ENCODE measurements around the gene PLK5.
A peak's percentile ranks its signal among the peaks of the same experiment; 100 is the strongest.
"Not testable (repeated sequence)": the region's sequence is repeated elsewhere in the genome, so short reads cannot be mapped to it uniquely, and the experiment has no call there.

The PLK5 gene, protein sequence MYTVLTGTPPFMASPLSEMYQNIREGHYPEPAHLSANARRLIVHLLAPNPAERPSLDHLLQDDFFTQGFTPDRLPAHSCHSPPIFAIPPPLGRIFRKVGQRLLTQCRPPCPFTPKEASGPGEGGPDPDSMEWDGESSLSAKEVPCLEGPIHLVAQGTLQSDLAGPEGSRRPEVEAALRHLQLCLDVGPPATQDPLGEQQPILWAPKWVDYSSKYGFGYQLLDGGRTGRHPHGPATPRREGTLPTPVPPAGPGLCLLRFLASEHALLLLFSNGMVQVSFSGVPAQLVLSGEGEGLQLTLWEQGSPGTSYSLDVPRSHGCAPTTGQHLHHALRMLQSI

DNA sequence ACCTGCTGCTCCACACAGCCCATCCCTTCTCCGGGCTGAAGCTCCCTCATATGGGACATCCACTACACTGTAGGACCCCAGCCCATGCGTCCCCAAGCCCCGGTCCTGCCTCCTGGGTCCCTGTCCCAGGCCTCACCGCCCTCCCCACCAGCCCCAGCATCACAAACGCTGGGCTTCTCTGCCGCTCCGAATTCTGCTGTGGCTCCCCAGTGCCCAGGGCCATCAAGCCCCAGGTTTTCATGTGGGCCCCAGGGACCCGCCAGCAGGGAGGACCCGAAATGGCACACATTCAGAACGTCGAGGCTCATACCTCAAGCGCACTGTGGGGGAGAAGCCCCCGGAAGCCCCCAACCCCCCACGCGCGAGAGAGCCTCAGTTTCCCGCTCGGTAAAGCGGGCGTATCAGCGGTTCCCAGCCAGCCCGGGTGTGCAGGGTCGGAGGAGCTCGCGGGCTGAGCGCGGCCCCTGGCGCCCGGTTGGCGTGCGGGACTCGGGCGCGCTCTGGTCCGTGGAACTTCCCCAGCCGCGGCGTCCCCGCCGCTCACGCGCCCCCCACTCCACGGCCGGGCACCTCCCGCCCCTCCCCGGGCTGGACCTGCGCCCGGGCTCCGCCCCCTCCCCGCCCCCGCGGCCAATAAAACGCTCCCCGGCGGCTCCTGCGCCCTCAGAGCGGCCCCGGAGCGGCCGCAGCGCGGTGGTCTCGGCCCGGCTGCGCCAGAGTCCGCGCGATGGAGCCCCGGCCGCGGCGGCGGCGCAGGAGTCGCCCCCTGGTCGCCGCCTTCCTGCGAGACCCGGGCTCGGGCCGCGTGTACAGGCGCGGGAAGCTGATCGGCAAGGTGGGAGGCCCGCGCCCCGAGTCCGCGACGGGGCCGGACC, at the start of gene PLK5:
Gene PLK5 (plus strand): TSS at position 666 of the 875 bp plus-strand sequence. CDS start 2,920 bp downstream, outside the sequence.
- DNase-seq (ENCODE audit: low read depth): no peak

DNA sequence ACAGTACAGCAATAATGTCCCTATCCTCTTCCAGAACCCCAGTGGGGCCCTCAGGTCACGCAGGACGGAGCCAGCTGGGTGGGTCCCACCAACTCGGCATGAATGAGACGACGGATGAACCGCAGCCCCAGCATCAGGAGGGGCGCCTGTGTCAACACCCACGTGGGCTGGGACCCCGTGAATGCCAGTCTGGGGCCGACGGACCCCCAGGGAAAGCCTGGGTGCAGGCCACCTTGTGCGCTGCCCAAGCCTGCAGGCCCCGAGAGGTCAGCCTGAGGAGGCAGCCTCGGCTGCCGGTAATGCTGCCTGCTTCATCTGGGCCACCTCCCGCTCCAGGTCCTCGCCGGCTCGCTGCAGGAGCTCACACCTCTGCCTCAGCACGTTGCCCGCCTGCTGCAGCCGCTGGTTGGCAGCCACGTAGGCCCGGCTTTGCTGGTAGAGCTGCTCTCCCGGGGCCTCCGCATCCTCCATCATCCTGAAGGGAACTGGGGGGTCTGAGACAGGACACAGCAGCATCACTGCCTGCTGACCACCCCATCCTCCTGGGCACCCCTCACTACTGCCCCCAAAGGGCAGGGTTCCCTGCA, 49.0 kb upstream of the PLK5 start:
- no peak for DNase-seq (ENCODE audit: low read depth)

DNA sequence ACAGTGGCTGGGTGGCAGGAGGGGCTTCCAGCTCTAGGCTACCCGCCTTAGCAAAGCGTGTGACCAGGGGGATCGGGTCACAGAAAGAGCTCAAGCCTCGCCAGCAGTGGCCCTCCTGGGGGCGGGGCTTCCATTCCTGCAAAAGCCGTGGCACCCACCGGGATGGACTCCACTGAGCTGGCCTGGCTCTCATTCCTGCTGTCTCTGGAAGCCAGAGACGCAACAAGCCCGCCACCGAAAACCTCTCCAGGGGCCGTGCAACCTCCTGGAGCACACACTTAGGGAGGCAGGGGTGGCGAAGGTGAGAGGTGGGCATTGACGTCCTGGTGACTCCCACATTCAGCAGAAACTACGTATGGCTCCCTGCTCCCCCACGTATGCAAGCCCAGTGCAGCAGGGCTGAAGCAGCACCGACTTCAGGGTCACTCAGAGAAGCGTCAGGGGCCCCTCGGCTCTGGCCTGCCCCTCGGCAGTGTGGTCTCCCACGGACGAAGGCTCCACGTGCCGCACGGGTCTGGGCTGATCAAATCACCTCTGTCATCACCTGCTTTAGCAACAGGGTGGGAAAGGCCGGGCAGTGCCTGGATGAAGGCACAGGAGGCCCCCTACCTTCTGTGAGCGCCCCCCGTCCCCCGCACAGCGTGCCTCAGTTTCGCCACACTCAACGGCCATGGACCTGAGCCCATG, 48.0 kb upstream of the PLK5 start:
- DNase-seq (ENCODE audit: low read depth): no peak

DNA sequence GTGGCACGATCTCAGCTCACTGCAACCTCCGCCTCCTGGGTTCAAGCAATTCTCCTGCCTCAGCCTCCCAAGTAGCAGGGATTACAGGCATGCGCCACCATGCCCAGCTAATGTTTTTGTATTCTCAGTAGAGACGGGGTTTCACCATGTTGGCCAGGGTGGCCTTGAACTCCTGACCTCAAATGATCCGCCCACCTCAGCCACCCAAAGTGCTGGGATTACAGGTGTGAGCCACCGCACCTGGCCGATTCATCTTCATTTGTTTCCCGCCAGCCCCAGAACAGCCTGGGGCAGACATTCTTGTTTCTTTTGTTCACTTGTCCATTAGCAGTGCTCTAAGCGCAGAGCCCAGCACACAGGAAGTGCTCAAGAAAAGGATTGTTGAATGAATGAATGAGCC, 46.8 kb upstream of the PLK5 start:
- DNase-seq (ENCODE audit: low read depth): not testable (repeated sequence)

DNA sequence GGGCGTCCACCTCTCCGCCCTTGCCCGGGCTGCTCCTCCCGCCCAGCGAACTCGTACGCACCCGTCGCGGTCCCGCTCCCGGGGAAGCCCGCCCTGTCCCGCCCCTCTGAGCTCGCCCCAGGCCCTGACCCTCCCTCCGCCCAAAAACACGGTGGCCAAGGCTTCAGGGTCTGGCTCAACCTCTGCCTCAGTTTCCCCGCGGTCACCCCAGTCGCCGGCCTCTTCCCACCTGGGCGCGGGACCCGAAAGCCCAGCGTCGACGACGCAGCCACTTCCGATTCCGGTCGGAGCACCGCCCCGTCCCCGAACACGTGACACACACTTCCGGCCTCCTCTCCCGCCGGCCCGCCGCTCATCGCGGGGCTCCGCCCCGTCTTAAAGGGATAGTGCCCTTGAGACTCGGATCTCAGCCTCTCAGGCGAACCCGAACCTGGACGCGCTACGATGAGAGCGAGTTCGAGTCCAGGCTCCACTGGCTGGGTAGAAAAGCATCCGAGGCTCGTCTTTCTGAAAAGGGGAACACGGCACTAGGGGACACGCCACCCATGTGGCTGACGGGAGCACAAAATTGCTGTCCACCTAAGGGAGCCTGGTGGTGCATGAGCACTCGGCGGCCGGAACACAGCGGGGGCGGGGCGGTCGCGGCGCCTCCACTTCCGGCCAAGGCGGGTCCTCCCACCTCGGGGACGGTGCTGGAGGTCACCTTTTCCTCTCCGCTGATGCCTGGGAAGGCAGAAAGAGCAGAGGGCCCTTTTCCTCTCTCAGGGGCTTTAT, 44.8 kb upstream of the PLK5 start, which contains the start of gene C19orf25:
Gene C19orf25 (minus strand): TSS at position 282 of the 774 bp plus-strand sequence. CDS start 312 bp downstream, outside the sequence.
- peak; percentile 88 for DNase-seq (ENCODE audit: low read depth)

DNA sequence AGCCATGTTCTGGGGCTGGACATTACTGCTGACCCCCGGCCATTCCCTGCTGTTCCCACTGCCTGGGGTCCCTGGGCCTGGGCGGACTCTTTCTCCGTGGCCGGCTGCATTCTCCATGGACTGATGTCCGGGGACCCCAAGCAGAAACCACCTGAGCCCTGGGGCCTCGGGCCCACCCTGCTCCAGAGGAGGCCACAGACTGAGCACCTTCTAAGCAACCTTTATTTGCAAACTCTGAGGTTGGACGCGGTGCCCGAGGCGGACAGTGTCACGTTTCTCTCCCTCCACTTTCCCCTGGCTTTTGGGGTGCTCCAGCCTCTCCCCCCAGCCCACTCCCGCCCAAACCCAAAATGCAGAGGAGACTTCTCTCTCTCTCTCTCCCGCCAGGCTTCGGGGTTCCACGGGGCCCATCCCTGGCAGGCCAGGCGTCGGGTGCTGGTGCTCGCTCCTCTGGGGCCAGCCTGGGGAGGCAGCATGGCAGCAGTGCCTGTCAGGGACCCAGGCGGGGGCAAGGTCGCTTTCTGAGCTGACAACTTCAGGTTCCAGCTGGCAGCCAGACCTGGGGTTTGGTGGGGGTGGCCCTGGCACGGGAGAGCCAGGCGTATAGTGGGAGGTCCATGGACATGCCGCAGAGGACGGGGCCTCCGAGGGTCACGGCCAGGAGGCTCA, 42.5 kb upstream of the PLK5 start:
- DNase-seq (ENCODE audit: low read depth): no peak

DNA sequence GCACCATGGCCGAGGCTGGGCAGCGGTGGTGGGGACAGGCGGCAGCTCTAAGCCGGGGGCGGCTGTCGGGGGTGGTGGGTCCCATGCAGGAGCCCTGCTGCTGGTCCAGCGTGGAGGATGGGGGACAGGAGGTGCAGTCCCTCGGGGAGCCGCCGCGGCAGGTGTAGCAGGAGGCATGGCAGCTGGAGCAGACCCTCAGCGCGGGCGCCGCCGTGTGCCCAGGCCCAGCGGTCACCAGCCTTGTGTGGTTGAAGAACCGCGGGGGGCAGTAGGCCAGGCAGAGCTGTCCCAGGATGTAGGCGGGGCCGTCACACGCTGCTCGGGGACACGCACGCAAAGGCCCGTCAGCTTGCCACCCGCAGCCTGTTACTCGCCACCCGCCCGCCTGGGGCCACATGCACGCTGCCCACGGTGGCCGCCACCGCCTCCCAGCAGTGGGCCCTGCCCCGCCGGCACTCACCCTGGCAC, 42.0 kb upstream of the PLK5 start:
- DNase-seq (ENCODE audit: low read depth): no peak

DNA sequence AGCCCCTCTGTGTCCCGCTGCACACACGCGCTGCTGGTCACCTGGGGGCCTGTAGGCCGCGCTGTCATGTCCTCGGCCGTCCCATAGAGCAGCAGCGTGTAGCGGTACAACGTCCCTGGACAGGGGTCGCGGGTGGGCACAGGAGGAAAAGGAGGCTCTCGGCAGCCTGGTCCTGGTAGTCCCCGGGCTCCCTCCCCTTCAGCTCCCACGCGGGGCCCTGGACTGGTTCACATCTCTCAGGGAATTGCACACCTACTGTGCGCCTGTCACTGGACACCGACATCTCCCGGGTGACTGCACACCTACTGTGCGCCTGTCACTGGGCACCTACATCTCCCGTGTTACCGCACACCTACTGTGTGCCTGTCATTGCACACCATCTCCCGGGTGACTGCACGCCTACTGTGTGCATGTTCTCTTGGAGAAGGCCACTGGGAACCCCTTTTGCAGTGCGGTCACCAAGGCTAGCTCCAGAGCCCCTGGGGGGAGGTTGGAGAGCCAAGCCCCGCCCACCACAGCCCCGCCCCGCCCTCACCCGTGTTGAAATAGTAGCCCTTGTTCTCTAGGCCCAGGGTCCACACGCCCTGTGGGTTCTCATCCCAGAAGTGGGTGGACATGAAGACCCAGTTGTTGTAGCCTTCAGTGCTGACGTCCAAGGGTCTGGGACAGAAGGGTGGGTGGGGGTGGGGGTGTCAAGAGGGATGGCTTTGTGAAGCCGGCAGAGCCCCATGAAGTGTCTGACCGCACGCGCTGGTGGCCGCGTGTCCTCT, 41.3 kb upstream of the PLK5 start:
- DNase-seq (ENCODE audit: low read depth): no peak

DNA sequence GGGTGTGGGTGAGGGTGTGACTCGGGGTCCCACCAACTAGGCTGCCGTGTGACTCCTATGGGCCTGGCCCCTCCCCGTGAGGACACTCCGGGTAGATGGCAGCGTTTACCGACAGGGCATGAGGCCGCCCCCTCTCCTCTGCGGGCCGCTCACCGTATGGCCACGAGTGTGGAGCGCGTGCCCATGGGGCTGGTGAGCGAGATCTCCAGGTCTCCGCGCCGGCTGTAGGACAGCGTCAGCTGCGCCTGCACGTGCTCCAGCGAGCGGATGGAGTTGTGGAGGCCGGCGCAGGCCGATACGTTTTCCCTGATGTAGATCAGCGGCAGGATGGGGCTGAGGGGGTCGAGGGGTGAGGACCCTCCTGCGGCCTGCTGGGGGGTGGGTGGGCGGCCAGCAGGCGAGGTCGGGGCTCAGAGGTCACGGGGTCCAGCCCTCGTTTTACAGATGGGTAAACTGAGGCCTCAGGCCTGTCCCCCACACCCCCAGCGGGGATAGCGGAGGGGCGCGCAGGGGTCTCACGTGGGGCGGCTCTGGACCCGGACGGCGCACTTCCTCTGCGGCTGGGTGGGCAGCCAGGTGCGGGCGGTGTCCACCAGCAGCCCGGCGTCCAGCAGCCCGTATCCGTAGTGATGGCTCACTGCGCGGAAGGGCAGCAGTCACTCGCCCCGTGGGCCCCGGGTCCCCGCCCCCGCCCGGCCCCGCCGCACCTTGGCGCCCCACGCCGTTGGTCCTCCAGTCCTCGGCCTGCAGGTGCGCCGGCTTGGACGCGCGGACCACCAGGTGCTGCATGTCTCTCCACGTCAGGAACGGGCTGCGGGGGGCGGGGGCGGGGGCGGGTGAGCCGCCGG, 40.5 kb upstream of the PLK5 start:
- no peak for DNase-seq (ENCODE audit: low read depth)

DNA sequence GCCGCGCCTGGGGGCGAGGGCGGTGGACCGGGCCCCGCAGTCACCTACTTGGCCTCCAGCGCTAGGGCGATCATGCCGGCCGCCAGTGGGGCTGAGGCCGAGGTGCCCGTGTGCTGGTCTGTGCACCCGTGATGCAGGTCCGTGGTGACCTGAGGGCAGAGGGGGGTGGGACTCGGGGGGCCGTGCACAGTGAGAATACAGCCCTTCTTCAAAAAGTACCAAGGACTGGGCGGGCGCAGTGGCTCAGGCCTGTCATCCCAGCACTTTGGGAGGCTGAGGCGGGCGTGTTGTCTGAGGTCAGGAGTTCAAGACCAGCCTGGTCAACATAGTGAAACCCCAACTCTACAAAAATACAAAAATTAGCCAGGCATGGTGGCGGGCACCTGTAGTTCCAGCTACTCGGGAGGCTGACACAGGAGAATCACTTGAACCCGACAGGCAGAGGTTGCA, 39.9 kb upstream of the PLK5 start:
- DNase-seq (ENCODE audit: low read depth): no peak

DNA sequence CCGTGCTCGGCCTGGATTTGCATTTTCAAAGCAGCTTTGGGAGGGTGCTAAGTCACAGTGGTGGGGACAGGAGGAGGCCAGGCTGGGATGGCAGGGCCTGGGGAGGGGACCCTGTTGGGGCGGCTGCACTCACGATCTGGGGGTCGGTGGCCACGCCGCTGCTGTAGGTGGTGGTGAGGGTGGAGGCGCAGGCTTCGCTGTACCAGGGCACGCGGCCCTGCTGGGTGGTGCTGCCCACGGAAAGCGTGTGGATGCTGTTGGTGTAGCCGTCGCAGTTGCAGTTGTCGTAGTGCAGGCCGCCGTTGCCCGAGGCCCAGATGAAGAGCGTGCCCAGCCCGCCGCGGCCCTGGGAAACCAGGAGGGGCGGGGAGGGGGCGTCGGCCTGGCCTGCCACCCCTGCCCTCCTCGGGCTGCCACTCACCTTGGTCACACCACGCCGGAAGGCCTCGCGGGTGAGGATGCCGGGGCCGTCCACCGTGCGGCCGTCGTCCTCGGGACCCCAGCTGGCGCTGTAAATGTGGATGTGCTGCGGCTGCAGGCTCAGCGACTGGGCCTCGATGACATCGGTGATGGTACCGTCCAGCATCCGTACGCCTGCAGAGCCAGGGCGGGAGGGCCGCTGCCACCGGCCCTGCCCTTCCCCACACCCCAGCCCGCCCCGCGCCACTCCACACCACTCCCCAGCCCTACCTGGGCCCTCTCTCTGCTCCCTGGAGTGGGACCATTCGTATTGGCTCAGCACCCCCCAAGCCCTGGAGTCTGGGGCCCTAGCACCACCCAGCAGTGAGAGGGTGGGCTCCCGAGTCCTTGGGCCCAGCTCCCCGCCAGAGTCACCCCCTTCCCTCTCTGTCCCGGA, 36.9 kb upstream of the PLK5 start:
- no peak for DNase-seq (ENCODE audit: low read depth)

DNA sequence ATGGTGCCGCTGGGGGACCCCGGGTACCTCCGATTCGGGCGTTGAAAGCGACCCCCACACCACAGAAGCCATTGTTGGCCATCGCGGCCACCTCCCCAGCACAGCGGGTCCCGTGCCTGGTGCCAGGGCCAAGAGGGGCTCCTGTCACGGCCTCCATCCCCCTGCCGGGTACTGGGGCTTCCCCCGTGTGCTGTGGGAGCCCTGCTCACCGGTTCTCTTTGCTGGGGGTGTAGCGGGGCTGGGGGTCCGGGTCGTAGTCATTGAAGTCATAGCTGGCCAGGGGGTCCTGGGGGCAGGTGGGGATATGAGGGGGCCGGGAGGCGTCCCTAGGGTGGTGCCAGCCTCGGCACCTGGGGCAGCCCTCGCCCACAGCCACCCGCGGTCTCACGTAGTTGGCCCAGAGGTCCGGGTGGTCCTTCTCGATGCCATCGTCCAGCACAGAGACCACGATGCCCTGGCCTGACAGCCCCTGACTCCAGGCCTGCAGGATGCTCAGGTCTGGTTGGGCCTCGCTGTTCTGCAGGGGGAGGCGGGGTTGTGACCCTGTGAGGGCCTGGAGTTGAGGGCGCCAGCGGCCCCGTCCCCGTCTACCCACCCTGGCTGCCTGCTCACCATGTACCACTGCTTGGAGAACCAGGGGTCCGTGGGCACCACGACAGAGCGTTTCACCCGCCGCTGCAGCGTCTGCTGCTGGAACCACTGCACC, 36.1 kb upstream of the PLK5 start:
- DNase-seq (ENCODE audit: low read depth): no peak

DNA sequence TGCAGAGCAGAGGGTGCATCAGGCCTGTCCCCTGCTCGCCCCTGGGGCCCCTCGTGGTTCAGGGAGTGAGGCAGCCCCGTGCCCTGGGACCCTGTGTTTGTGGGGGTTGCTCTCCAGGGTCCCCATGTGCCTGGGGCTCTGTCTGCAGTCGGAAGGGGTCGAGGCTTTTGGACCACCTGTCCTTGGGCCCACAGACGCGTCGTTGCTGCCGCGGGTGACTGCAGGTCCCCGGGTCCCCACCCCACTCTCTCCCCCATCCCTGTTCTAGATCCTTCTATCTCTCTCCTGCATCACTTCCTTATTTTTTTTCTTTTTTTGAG, 35.6 kb upstream of the PLK5 start:
- no peak for DNase-seq (ENCODE audit: low read depth)

DNA sequence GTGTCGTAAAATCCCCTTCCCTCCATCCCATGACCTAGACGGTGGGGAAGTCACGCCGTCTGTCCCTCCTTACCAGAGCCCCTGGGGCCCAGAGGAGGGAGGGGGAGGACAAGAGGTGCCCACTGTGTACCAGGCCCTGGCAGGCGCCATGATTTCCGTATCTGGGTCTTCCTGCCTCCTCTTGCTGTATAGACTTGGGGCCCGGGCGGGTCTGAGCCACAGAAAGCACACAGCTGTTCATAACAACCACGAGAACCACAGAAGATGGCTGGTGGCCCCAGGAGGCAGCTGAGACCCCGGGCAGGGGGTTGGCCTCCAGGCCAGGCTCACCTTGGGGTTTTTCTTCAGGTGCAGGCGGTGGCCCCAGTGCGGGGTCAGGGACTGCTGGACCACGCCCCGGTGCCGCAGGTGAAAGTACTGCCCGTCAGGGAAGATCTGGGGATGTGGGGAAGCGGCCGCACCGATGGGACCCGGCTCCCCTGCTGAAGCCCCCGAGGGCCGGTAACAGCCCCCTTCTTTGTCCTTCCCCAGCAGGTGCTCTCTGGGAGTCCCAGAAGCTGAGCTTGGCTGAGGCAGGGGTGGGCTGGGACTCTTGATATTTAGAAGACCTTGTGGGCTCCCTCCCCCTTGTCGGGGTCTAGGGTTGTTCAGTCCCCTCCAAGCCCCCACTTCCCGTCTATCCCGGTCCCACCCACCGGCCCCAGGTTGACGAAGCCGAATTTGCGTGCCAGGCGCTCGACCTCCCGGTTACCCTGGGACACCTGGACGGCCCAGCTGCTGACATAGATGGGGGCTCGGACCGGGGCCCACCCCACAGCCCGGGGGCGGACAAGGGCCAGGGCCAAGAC, 34.2 kb upstream of the PLK5 start:
- no peak for DNase-seq (ENCODE audit: low read depth)

DNA sequence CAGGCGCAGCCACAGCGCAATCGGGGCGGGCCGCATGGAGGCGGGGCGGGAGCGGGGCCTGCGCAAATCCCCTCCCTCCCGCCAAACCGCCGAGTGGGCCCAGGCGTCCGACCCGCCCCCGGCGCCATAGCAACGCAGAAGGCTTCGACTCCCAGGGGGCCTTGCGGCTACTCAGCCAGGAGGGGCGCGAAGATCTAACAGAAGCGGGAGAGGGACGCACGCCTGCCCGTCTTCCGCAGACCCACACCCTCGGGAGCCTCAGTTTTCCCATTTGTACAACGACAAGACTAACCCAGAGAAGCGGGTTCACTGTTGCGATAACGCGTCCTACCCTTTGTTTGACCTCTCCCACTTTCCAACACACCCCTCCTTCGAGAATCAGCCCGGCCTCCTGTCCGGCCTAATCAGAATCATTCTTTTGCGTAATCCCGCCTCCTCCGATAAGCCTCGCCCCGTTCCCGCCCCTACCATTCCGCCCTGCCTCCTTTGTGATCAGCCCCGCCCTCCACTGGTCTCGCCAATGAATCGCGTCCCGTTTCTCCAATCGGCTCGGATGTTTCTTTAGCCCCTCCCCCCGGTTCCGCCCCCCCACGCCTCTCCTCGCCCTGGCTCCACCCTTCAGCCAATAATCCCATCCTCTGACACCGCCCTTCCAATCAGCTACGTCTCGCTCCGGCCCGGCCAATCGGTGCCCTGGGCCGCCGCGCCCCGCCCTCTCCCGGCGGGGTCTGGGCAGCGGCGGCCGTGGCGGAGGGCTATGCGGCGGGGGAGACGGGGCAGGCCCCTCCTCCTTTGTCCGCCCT, 33.4 kb upstream of the PLK5 start, which contains the start of gene PCSK4:
Gene PCSK4 (minus strand): TSS at position 40 of the 803 bp plus-strand sequence. CDS start 4 bp downstream, at position 36.
- DNase-seq (ENCODE audit: low read depth): peak; percentile 92

Data from stimulated activated CD8-positive, alpha-beta memory T cell treated with anti-CD3 and anti-CD28 coated beads, Interleukin-4, amount 100 ng/mL, for 24 hours (primary cell).